Activated B cell treated with CpG ODN at 0.5 μM for 24 hours (primary cell): ENCODE measurements around the gene DNAH6. TPM values are rescaled to one million over a fixed set of nuclear protein-coding genes. Genes with fewer than 3 reads are reported as not detected.

Experiments used
- ATAC-seq: fragments of 200-7000 bp; cut with Tn5 transposase; one replicate; pipeline ENCODE4 v1.10.0; 2021; ENCODE audit warnings: low read depth, mild to moderate bottlenecking, moderate library complexity
- CTCF ChIA-PET: fragments of 350-600 bp; sonication (Branson Sonifier 250); formaldehyde crosslinking; loops from one replicate; lab custom pipeline; 2021; ENCODE audit warnings: antibody characterized with exemption; lab: Charles Lee
- POLR2A ChIA-PET: fragments of 350-600 bp; sonication (Branson Sonifier 250); formaldehyde crosslinking; loops from one replicate; lab custom pipeline; 2021; ENCODE audit warnings: antibody characterized with exemption; lab: Charles Lee
- DNase-seq: peaks from one replicate; pipeline ENCODE4 v3.0.0; 2022
- H3K27ac Mint-ChIP-seq: one replicate; pipeline ENCODE4 v1.8.0; 2020; ENCODE audit warnings: mixed read lengths
- H3K27me3 Mint-ChIP-seq: one replicate; pipeline ENCODE4 v1.8.0; 2021; ENCODE audit warnings: mixed read lengths
- H3K36me3 Mint-ChIP-seq: one replicate; pipeline ENCODE4 v1.8.0; 2021; ENCODE audit warnings: low read depth, mixed read lengths
- H3K4me1 Mint-ChIP-seq: one replicate; pipeline ENCODE4 v1.8.0; 2021; ENCODE audit warnings: mixed read lengths
- H3K4me3 Mint-ChIP-seq: one replicate; pipeline ENCODE4 v1.8.0; 2020; ENCODE audit warnings: mild to moderate bottlenecking, mixed read lengths
- H3K9me3 Mint-ChIP-seq: one replicate; pipeline ENCODE4 v1.8.0; 2020; ENCODE audit warnings: mixed read lengths
- CTCF ChIP-seq: fragments of 200-600 bp; IDR thresholded peaks from one replicate; pipeline ENCODE4 v1.8.0; 2022; ENCODE audit warnings: antibody characterized with exemption, mild to moderate bottlenecking
- intact Hi-C: fragments of 100-400 bp; cut with micrococcal nuclease; formaldehyde crosslinking; loops from one replicate; pipeline ENCODE4 v1.15.1; 2024
- total RNA-seq: library from RNA; stranded (reverse); gene quantifications from 2 replicates; pipeline ENCODE4 v1.2.3, GENCODE V29; 2022

The DNAH6 gene
- total RNA-seq, 1 donor from 2014 or later, result 0.82 TPM

- Mint-ChIP-seq H3K4me1 (no peaks in the 10 kb centered on the region), H3K9me3 (no peaks in the 10 kb centered on the region), H3K36me3 (no peaks in the 10 kb centered on the region), H3K27ac (no peak overlapping the region), H3K4me3 (no peak overlapping the region), H3K27me3 (no peaks in the 10 kb centered on the region)
- ChIA-PET POLR2A (no interaction called here), CTCF (no interaction called here)
- no peak for TF ChIP-seq CTCF
- intact Hi-C loops, result no loop called here
- ATAC-seq, result no peak
- no peak for DNase-seq
Observed at GRCh38 chr2:84619794-84620371, 103.6 kb downstream of the DNAH6 start.

- no peak overlapping the region for H3K27ac Mint-ChIP-seq
- TF ChIP-seq CTCF, result no peak
- DNase-seq (no peak), ATAC-seq (no peak)
- H3K4me1 Mint-ChIP-seq, result no peaks in the 10 kb centered on the region
- H3K27me3 Mint-ChIP-seq, result peaks cover 2% of the 10 kb centered on the region
- H3K36me3 Mint-ChIP-seq, result no peaks in the 10 kb centered on the region
- H3K9me3 Mint-ChIP-seq, result no peaks in the 10 kb centered on the region
- ChIA-PET CTCF (no interaction called here), POLR2A (no interaction called here)
- intact Hi-C loops, result no loop called here
- H3K4me3 Mint-ChIP-seq, result no peak overlapping the region
Observed at GRCh38 chr2:84628486-84628885, 112.2 kb downstream of the DNAH6 start.

GRCh38 chr2:84629550-84629949, 113.3 kb downstream of the DNAH6 start:
- intact Hi-C loops, result no loop called here
- TF ChIP-seq CTCF, result no peak
- POLR2A ChIA-PET, result no interaction called here

GRCh38 chr2:84631047-84631446, 114.7 kb downstream of the DNAH6 start:
- Mint-ChIP-seq H3K27ac (no peak overlapping the region), H3K36me3 (no peaks in the 10 kb centered on the region), H3K9me3 (no peaks in the 10 kb centered on the region), H3K27me3 (peaks cover 2% of the 10 kb centered on the region), H3K4me1 (no peaks in the 10 kb centered on the region), H3K4me3 (no peak overlapping the region)
- ChIA-PET POLR2A (no interaction called here), CTCF (interaction anchor here (0.6 kb wide), 1 partner anchor 251 kb away, joined by 4 read pairs; no protein-coding TSS in a partner anchor)
- intact Hi-C loops, result loop anchor here (1.0 to 10.0 kb wide), 2 partner anchors 136 to 294 kb away; no protein-coding TSS in a partner anchor
- DNase-seq (no peak), ATAC-seq (no peak)
- TF ChIP-seq CTCF, result no peak

More at GRCh38 chr2:84629550-84629949, 113.3 kb downstream of the DNAH6 start:
- CTCF ChIA-PET, result no interaction called here
- Mint-ChIP-seq H3K4me3 (no peak overlapping the region), H3K27ac (no peak overlapping the region), H3K36me3 (no peaks in the 10 kb centered on the region), H3K4me1 (no peaks in the 10 kb centered on the region), H3K9me3 (no peaks in the 10 kb centered on the region), H3K27me3 (peaks cover 2% of the 10 kb centered on the region)
- no peak for DNase-seq
- ATAC-seq, result no peak

- DNase-seq (no peak), ATAC-seq (no peak)
- Mint-ChIP-seq H3K4me3 (no peak overlapping the region), H3K27ac (no peak overlapping the region), H3K27me3 (peaks cover 2% of the 10 kb centered on the region), H3K9me3 (no peaks in the 10 kb centered on the region), H3K36me3 (no peaks in the 10 kb centered on the region), H3K4me1 (no peaks in the 10 kb centered on the region)
- intact Hi-C loops, result loop anchor here (1.0 to 10.0 kb wide), 2 partner anchors 137 to 293 kb away; no protein-coding TSS in a partner anchor
- POLR2A ChIA-PET, result no interaction called here
- no peak for TF ChIP-seq CTCF
- CTCF ChIA-PET, result no interaction called here
Observed at GRCh38 chr2:84631985-84632384, 115.7 kb downstream of the DNAH6 start.
